Mesendoderm (in vitro differentiated cells): Measurements from ENCODE around the gene CHID1. TPM values are rescaled to one million over a fixed set of nuclear protein-coding genes. Genes with fewer than 3 reads are reported as not detected.

Experiments
- DNase-seq: peaks from one replicate; pipeline ENCODE4 v3.0.0; 2013
- H2AK5ac ChIP-seq: 2 replicates; pipeline ENCODE4 v1.6.1; 2013; ENCODE audit warnings: low read length, inconsistent platforms
- H2BK120ac ChIP-seq: 2 replicates; pipeline ENCODE4 v1.6.1; 2013; ENCODE audit warnings: low read depth, mild to moderate bottlenecking, low read length, moderate library complexity, mixed read lengths
- H2BK15ac ChIP-seq: replicated peaks from 2 replicates; pipeline ENCODE4 v1.6.1; 2013; ENCODE audit warnings: low read depth, mild to moderate bottlenecking, moderate library complexity
- H2BK5ac ChIP-seq: 2 replicates; pipeline ENCODE4 v1.6.1; 2013; ENCODE audit warnings: low read length, inconsistent platforms
- H3K18ac ChIP-seq: 2 replicates; pipeline ENCODE4 v1.6.1; 2013; ENCODE audit warnings: mild to moderate bottlenecking, low read length, mixed read lengths
- H3K23ac ChIP-seq: one replicate; pipeline ENCODE4 v1.6.1; 2013; ENCODE audit warnings: low read length
- H3K27ac ChIP-seq: 2 replicates; pipeline ENCODE4 v1.5.1; 2013; ENCODE audit warnings: low read depth, mild to moderate bottlenecking, inconsistent platforms, low read length, moderate library complexity
- H3K27me3 ChIP-seq: 2 replicates; pipeline ENCODE4 v1.6.1; 2013; ENCODE audit warnings: low read length, control low read depth, mild to moderate bottlenecking, inconsistent platforms; ENCODE audit not compliant: insufficient read depth, poor library complexity
- H3K36me3 ChIP-seq: 2 replicates; pipeline ENCODE4 v1.6.1; 2013; ENCODE audit warnings: low read length, inconsistent platforms; ENCODE audit not compliant: control insufficient read depth, insufficient read depth
- H3K4ac ChIP-seq: one replicate; pipeline ENCODE4 v1.6.1; 2013; ENCODE audit warnings: low read depth, mild to moderate bottlenecking, low read length, moderate library complexity
- H3K4me1 ChIP-seq: 2 replicates; pipeline ENCODE4 v1.6.1; 2013; ENCODE audit warnings: low read depth, low read length, inconsistent platforms; ENCODE audit not compliant: control insufficient read depth
- H3K4me2 ChIP-seq: 2 replicates; pipeline ENCODE4 v1.6.1; 2013; ENCODE audit warnings: low read length
- H3K4me3 ChIP-seq: 2 replicates; pipeline ENCODE4 v1.5.1; 2013; ENCODE audit warnings: mild to moderate bottlenecking, low read length
- H3K56ac ChIP-seq: one replicate; pipeline ENCODE4 v1.6.1; 2013; ENCODE audit warnings: low read length
- H3K79me1 ChIP-seq: 2 replicates; pipeline ENCODE4 v1.6.1; 2013; ENCODE audit warnings: low read length, inconsistent platforms
- H3K79me2 ChIP-seq: 2 replicates; pipeline ENCODE4 v1.6.1; 2013; ENCODE audit warnings: mild to moderate bottlenecking, low read length; ENCODE audit not compliant: control insufficient read depth, insufficient read depth
- H3K9ac ChIP-seq: 2 replicates; pipeline ENCODE4 v1.6.1; 2013; ENCODE audit warnings: low read length, inconsistent platforms
- H4K5ac ChIP-seq: one replicate; pipeline ENCODE4 v1.6.1; 2013; ENCODE audit warnings: low read length
- H4K8ac ChIP-seq: one replicate; pipeline ENCODE4 v1.6.1; 2013; ENCODE audit warnings: low read depth, mild to moderate bottlenecking, control low read depth, low read length, moderate library complexity
- WGBS: extraction: QIAGEN DNeasy Blood & Tissue Kit; methylation state at CpG from one replicate; pipeline ENCODE4 v1.1.7; 2013; ENCODE audit warnings: low lambda C conversion rate, missing lambda C conversion rate; ENCODE audit not compliant: insufficient coverage; ENCODE audit errors: extremely low coverage; 5-methylcytosine and 5-hydroxymethylcytosine counted together
- small RNA-seq: library from polyadenylated mRNA; stranded (forward); fragments of <200 nt; extraction: miRNeasy Mini kit (QIAGEN cat#:217004); gene quantifications from one replicate; pipeline ENCODE3, GENCODE V24; 2013; ENCODE audit not compliant: insufficient read depth

CHID1 gene

DNA sequence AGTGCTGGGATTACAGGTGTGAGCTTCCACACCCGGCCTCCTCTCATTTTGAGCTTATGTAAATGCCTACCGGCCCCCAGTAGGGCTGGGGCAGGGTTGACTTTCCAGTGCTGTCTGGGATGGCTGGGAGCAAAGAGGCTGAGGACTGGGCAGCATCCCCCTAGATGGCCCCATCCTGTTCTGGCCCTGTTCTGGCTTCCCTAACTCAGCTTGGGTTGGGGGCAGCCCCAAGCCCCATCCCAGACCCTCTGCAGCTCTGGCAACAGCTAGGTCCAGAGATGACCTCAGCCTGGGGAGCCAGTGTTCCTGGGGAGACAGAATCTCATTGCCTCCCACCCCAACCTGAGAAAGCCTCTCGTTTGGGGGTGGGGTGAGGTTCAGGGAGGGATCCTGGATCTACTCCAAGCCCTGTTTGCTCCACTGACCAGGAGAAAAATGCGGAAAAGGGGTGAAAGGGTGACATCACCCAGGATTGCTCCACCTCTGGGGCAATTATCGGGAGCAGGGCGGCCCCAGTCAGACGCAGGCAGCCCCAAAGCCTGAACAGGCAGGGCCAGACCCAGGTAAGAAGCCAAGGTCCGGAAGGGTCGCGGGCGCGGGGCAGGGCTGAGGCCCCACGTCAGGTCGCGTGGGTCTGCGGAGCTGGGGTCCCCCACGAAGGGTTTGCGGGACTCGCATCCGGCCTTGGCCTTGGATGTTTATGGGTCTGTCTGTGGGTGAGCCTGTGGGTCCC is 92.0 kb downstream of the CHID1 start, which contains the start of gene PNPLA2:
Gene PNPLA2, plus strand, starts transcription at position 519 of the 733 bp plus-strand sequence. CDS start 805 bp downstream, outside the sequence.
- H2BK5ac ChIP-seq: no peak within 1 kb of the TSS
- no CpG with 5 or more reads among the region's 20 CpGs for WGBS
- no peaks in the 10 kb centered on the region for H3K27me3 ChIP-seq
- no peak for DNase-seq
- no peak within 1 kb of the TSS for H4K5ac ChIP-seq
- peaks cover 4% of the 10 kb centered on the region for H3K79me1 ChIP-seq
- no peak within 1 kb of the TSS for H2AK5ac ChIP-seq
- H2BK15ac ChIP-seq: no peak within 1 kb of the TSS
- peaks cover 4% of the 10 kb centered on the region for H3K4me1 ChIP-seq
- peak within 1 kb of the TSS; percentile 73 for H3K4me3 ChIP-seq
- no peak within 1 kb of the TSS for H4K8ac ChIP-seq
- peak within 1 kb of the TSS; percentile 14 for H3K27ac ChIP-seq
- peak within 1 kb of the TSS; percentile 89 for H3K4me2 ChIP-seq
- H3K36me3 ChIP-seq: no peaks in the 10 kb centered on the region
- H3K56ac ChIP-seq: peak within 1 kb of the TSS; percentile 92
- peak within 1 kb of the TSS; percentile 65 for H3K4ac ChIP-seq
- H3K18ac ChIP-seq: peak within 1 kb of the TSS; percentile 51
- no peak within 1 kb of the TSS for H3K23ac ChIP-seq
- no peaks in the 10 kb centered on the region for H3K79me2 ChIP-seq
- H3K9ac ChIP-seq: peak within 1 kb of the TSS; percentile 86
- no peak within 1 kb of the TSS for H2BK120ac ChIP-seq

Small RNA genes lying within 50 kb of the gene (small RNA-seq; reads per million reads assigned to genes)
- gene RNU6-1025P: not detected
